MCF 10A (cell line): ENCODE measurements around the gene UHMK1. TPM values are rescaled to one million over a fixed set of nuclear protein-coding genes. Genes with fewer than 3 reads are reported as not detected.
A peak's percentile ranks its signal among the peaks of the same experiment; 100 is the strongest.

Source experiments
- BruUV-seq: library from RNA; stranded (reverse); fragments of 400-500 nt; replicated peaks from 2 replicates; lab custom pipeline; 2021; lab: Mats Ljungman, UMichigan
- CTCF ChIA-PET: fragments of 300-600 bp; sonication (Branson Sonifier 250); formaldehyde crosslinking; extraction: SDS; loops from one replicate; lab custom pipeline; 2021; ENCODE audit warnings: antibody characterized with exemption, inconsistent platforms; lab: Yijun Ruan, JAX
- POLR2A ChIA-PET: fragments of 300-600, 350-650 bp; sonication (Branson Sonifier 250); formaldehyde crosslinking; extraction: SDS; loops from one replicate; lab custom pipeline; 2020; ENCODE audit warnings: antibody characterized with exemption, inconsistent platforms; lab: Yijun Ruan, JAX
- DNase-seq: peaks from one replicate; pipeline ENCODE4 v3.0.0-alpha.2; 2018; ENCODE audit not compliant: unreplicated experiment
- H3K27ac Mint-ChIP-seq: one replicate; pipeline ENCODE4 v1.8.0; 2022; ENCODE audit warnings: mild to moderate bottlenecking, low read depth, mixed read lengths; ENCODE audit not compliant: unreplicated experiment
- H3K27me3 Mint-ChIP-seq: one replicate; pipeline ENCODE4 v1.8.0; 2022; ENCODE audit warnings: mixed read lengths; ENCODE audit not compliant: insufficient read depth, unreplicated experiment
- H3K36me3 Mint-ChIP-seq: one replicate; pipeline ENCODE4 v1.8.0; 2022; ENCODE audit warnings: mild to moderate bottlenecking, moderate library complexity, mixed read lengths; ENCODE audit not compliant: insufficient read depth, unreplicated experiment
- H3K4me1 Mint-ChIP-seq: one replicate; pipeline ENCODE4 v1.8.0; 2022; ENCODE audit warnings: mixed read lengths; ENCODE audit not compliant: insufficient read depth, unreplicated experiment
- H3K4me3 Mint-ChIP-seq: one replicate; pipeline ENCODE4 v1.8.0; 2022; ENCODE audit warnings: mild to moderate bottlenecking, moderate library complexity, mixed read lengths; ENCODE audit not compliant: unreplicated experiment
- H3K9me3 Mint-ChIP-seq: one replicate; pipeline ENCODE4 v1.8.0; 2022; ENCODE audit warnings: mixed read lengths; ENCODE audit not compliant: unreplicated experiment
- CTCF ChIP-seq: fragments of 200-600 bp; IDR thresholded peaks from one replicate; pipeline ENCODE4 v1.8.0; 2022; ENCODE audit warnings: antibody characterized with exemption, mild to moderate bottlenecking; ENCODE audit not compliant: unreplicated experiment
- intact Hi-C: fragments of 100-400 bp; cut with micrococcal nuclease; formaldehyde crosslinking; loops from 2 replicates; pipeline ENCODE4 v1.14.1; 2022
- total RNA-seq: library from RNA; stranded (reverse); gene quantifications from 2 replicates; pipeline ENCODE4 v1.2.3, GENCODE V29; 2022

Gene UHMK1
- total RNA-seq, 1 experiment from 2014 or later = 76.9 TPM

GRCh38 chr1:162463021-162463420 is 34.6 kb upstream of the UHMK1 start:
- CTCF ChIA-PET = interaction anchor here (0.7 kb wide), 1 partner anchor 71 kb away, joined by 8 read pairs; no protein-coding TSS in a partner anchor
- no peak for DNase-seq
- BruUV-seq = no TSS peak
- H3K4me1 Mint-ChIP-seq = no peaks in the 10 kb centered on the region
- no peak overlapping the region for H3K4me3 Mint-ChIP-seq
- no peak for TF ChIP-seq CTCF
- no peaks in the 10 kb centered on the region for H3K36me3 Mint-ChIP-seq
- H3K27me3 Mint-ChIP-seq = peaks cover 16% of the 10 kb centered on the region
- intact Hi-C loops = no loop called here
- H3K9me3 Mint-ChIP-seq = no peaks in the 10 kb centered on the region
- no peak overlapping the region for H3K27ac Mint-ChIP-seq
- POLR2A ChIA-PET = no interaction called here

- H3K27me3 Mint-ChIP-seq = peaks cover 16% of the 10 kb centered on the region
Observed at GRCh38 chr1:162466797-162467196, 30.8 kb upstream of the UHMK1 start.

GRCh38 chr1:162470216-162470615 is 27.4 kb upstream of the UHMK1 start:
- H3K36me3 Mint-ChIP-seq = no peaks in the 10 kb centered on the region
- no peaks in the 10 kb centered on the region for H3K9me3 Mint-ChIP-seq
- H3K4me3 Mint-ChIP-seq = no peak overlapping the region
- ChIA-PET CTCF (no interaction called here), POLR2A (no interaction called here)
- peaks cover 7% of the 10 kb centered on the region for H3K4me1 Mint-ChIP-seq
- intact Hi-C loops = no loop called here
- peaks cover 16% of the 10 kb centered on the region for H3K27me3 Mint-ChIP-seq
- no peak overlapping the region for H3K27ac Mint-ChIP-seq
- no peak for DNase-seq
- BruUV-seq = no TSS peak
- TF ChIP-seq CTCF = no peak

More at GRCh38 chr1:162466797-162467196, 30.8 kb upstream of the UHMK1 start:
- no peak for DNase-seq
- ChIA-PET CTCF (interaction anchor here (0.6 to 0.9 kb wide), 2 partner anchors 147 to 1862 kb away, joined by 3 to 5 read pairs; no protein-coding TSS in a partner anchor), POLR2A (interaction anchor here (0.6 to 0.9 kb wide), 2 partner anchors 32 to 418 kb away, joined by 3 to 4 read pairs; no protein-coding TSS in a partner anchor)
- Mint-ChIP-seq H3K27ac (peak overlapping the region; percentile 24), H3K36me3 (no peaks in the 10 kb centered on the region), H3K4me3 (no peak overlapping the region), H3K9me3 (no peaks in the 10 kb centered on the region), H3K4me1 (peaks cover 7% of the 10 kb centered on the region)
- intact Hi-C loops = no loop called here
- no TSS peak for BruUV-seq
- TF ChIP-seq CTCF = no peak

GRCh38 chr1:162471290-162471853 is 26.2 kb upstream of the UHMK1 start:
- TF ChIP-seq CTCF = no peak
- DNase-seq = no peak
- H3K27ac Mint-ChIP-seq = no peak overlapping the region
- ChIA-PET CTCF (interaction anchor here (1.0 kb wide), 1 partner anchor 10 kb away, joined by 3 read pairs; no protein-coding TSS in a partner anchor), POLR2A (no interaction called here)
- no peak overlapping the region for H3K4me3 Mint-ChIP-seq
- BruUV-seq = no TSS peak
- intact Hi-C loops = no loop called here
- H3K27me3 Mint-ChIP-seq = peaks cover 16% of the 10 kb centered on the region
- peaks cover 7% of the 10 kb centered on the region for H3K4me1 Mint-ChIP-seq
- peaks cover 4% of the 10 kb centered on the region for H3K36me3 Mint-ChIP-seq
- H3K9me3 Mint-ChIP-seq = no peaks in the 10 kb centered on the region
